Left renal cortex interstitium (tissue), 4 donors: Measurements from ENCODE around the gene PDE12. TPM values are rescaled to one million over a fixed set of nuclear protein-coding genes. Genes with fewer than 3 reads are reported as not detected.
A peak's percentile ranks its signal among the peaks of the same experiment; 100 is the strongest.
"Not testable (repeated sequence)": the region's sequence is repeated elsewhere in the genome, so short reads cannot be mapped to it uniquely, and the experiment has no call there.

Experiments
- DNase-seq, 4 donors: peaks; one replicate each; pipeline ENCODE4 v3.0.0-alpha.2; 2013; ENCODE audit warnings: low read depth in 4 of 4, low spot score in 2 of 4, missing footprints in 1 of 4
- polyA plus RNA-seq, 4 donors: library from polyadenylated mRNA; unstranded; fragments of 120-200 nt; gene quantifications; one replicate each; pipeline ENCODE4 v1.2.1, GENCODE V29; 2013; ENCODE audit not compliant: insufficient read length in 4 of 4

The PDE12 gene
- polyA plus RNA-seq, 4 donors: 11.9 to 14.5 (median 13.7) TPM

DNA sequence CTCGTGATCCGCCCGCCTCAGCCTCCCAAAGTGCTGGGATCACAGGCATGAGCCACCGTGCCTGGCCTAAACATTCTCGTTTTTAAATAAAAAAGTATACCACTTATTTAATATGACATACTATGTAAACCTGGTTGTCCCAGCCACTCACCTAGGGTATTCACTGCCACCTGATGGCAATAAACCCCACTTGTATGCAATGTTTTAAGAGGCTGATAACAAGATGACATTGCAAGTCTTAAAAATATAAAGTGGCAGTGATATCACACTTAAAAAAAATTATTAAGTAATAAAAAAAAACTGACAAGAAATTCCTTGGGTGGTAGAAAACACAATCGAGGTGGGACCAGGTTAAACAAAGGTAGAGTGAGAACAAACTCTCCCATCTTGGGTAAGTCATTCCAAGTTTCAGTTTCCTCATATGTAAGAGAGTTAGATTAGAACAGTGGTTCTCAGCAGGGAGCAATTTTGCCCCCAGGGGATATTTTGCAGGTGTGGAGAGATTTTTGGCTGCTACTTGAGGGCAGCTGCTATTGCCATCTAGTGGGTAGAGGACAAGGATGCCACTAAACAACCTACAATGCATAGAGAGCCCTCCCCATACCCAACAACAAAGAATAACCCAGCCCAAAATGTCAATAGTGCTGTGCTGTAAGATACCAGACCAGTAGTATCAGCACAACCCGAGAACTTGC lies 26.5 kb downstream of the PDE12 start:
- DNase-seq: no peak

DNA sequence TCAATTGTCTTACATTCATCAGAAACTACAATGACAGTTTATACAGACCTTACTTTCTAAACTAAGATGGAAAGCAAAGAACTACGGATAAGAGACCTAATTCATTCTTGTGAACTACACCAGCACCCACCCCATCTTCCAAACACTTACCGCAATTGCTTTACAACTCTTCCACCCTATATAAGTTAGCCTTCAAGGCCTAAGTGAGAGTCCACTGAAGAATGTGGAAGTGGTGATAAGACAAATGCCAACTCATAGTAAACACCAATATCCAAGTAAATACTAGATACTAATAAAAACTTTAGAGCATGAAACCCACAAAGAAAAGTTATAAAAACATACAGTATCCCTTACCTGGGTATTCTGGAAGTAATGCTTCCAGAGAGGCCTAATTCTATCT lies 27.5 kb downstream of the PDE12 start:
- DNase-seq: no peak

DNA sequence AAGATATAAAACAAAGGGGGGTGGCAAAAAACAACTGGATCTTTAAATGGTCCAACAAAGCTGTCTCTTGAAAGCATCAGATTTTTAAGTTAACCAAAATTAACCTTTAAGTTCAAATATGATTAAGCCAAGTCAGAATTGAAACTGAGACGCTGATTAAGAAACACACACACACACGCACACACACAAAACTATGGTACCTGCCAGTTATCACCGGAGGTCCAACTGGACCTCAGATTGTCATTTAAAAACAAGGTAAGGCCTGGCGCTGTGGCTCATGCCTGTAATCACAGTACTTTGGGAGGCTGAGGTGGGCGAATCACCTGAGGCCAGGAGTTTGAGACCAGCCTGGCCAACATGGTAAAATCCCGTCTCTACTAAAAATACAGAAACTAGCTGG lies 30.7 kb downstream of the PDE12 start:
- DNase-seq: no peak

DNA sequence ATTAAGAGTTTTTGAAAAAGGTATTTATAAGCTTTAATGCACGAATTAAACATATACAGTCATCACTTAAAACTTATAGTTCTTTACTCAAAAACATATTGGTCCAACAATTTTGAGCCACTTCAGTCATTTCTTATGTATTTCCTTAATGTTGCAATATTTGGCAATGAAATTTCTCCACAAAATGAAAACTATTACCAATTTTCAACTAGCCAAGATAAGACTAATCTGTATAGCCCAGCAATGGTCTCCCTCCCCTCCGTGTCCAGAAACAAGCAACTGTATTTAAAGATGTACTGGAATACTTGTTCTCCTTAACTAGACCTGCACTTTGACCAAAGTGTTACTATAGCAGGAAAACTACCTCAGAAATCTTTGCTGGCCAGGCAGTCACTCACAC lies 31.8 kb downstream of the PDE12 start:
- no peak for DNase-seq

DNA sequence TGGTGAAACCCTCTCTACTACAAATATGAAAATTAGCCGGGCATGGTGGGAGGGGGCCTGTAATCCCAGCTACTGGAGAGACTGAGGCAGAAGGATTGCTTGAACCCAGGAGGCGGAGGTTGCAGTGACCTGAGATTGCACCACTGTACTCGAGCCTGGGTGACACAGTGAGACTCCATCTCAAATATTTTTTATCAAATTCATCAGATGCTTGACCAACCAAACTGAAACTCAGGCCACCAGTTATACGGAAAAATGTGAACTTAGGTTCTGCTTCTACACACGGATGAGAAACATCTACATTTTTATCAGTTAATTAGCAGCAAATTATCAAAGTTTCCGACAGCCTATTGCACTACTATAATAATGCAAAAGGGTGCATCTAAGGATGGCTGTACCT lies 36.2 kb downstream of the PDE12 start:
- no peak for DNase-seq

DNA sequence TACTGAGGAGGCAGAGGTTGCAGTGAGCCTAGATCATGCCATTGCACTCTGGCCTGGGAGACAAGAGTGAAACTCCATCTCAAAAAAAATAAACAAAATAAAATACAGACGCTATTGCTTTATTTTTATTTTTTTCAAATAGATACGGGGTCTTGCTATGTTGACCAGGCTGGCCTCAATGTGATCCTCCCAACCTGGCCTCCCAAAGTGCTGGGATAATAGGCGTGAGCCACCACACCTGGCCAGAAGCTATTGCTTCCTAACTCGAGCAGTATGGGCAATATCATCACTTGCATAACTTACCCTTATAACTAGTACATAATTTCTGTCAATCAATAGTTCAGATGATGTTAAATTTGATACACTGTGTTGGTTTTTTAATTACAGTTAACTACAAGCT lies 38.1 kb downstream of the PDE12 start:
- DNase-seq: no peak

DNA sequence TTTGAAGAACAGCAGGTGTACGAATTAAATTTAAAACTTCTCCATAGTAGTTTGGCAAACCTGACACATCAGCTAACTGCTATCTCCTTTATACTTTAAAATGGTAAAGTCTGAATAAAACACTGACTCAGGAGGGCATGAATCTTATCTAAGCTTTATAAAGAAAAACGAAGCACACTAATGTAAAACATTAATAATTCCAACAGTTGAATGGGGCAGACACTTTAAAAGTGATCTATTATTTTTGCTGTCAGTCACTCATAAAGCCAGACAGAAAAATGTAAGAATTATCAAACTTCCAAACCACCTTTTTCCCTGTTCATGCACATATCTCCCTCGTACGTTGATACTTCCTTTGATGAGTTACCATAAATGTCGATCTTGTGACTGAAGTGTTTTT lies 38.5 kb downstream of the PDE12 start:
- DNase-seq: no peak

DNA sequence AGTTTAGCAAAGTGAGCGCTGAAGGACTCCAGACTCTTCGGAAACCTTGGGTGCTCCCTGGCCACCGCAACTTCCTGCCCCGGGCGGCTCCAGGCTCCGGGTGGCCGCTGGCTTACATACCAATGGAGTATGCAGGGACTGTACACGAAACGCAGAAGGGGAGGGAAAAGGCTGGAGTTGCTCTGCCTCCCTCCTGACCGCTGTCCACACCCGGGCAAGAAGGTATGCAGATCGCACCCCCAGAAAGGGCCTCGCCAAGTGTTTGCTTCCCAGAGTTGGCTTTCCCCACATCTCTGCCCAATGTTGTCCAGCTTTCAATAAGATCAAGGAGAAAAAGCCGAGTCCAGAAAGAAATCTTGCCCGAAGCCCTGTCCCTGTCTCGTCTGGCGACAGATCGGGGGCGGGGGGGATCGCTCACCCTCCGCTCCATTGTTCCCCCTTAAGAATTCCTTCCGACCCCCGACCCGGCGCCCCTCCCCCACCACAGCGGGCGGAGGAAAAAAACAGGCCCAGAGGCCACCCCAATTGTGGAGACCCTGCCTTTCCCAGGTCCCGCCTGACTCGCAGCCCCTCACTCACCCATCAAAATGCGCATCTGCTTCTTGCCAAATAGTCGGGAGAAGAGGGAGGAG lies 40.5 kb downstream of the PDE12 start:
- peak; percentile 46 to 57 (median 54) for DNase-seq

DNA sequence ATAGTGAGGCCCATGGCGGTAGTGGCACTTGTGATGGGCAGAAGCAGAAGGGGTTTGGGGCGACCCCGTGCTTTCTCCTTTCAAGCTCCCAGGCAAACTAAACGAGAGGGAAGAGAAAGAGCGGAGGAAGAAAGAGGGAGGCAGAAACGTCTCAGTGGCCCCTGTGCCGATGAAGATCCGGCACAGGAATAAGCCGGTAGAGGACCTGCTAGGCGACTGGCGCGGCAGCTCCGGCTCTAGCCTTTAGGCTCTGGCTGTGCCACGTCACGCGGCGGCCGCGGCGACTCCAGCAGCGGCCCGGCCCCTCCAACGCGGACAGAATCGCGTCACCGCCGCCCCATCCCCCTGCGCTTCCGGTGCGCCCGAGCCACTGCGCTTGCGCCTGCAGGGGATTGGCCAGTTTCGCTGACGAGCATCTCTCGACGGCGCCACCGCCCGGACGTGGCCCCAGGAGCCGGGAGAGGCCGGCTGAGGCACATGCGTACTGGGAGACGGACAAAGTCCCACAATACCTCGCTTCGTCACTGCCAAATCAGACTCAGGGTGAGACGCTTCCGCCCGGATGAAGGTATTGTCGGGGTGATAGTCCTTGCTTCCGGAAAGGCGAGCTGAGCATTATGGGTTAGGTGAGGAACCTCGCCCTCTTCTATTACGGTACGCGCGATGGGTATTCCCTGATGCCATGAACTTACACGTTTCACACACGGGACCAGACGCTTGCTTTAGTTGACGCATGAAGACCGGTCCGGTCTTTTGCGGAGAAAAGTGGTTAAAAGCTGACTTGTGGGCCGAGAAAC lies 41.3 kb downstream of the PDE12 start, which contains the start of gene ARF4:
TSS of gene ARF4 (minus strand) at position 218 of the 797 bp plus-strand sequence. CDS start at position 14, 204 bp downstream.
- peak; percentile 94 to 99 (median 98) for DNase-seq

DNA sequence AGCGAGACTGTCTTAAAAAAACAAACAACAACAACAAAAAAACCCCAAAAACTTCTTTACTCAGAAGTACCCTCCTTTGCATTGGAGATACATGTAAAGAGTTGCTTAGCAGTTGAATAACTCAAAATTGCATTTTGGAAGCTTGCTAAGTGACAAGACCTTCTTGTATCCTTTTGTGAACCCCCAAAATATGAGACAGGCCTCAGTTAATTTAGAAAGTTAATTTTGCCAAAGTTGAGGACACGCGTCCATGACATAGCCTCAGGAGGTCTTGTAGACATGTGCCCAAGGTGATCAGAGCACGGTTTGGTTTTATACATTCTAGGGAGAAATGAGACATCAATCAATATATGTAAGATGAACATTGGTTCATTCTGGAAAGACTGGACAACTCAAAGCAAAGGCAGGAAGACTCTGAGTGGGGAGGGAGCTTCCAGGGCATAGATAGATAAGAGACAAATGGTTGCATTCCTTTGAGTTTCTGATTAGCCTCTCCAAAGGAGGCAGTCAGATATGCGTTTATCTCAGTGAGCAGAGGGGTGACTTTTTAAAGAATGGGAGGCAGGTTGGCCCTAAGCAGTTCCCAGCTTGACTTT lies 42.8 kb downstream of the PDE12 start:
- DNase-seq: no peak

DNA sequence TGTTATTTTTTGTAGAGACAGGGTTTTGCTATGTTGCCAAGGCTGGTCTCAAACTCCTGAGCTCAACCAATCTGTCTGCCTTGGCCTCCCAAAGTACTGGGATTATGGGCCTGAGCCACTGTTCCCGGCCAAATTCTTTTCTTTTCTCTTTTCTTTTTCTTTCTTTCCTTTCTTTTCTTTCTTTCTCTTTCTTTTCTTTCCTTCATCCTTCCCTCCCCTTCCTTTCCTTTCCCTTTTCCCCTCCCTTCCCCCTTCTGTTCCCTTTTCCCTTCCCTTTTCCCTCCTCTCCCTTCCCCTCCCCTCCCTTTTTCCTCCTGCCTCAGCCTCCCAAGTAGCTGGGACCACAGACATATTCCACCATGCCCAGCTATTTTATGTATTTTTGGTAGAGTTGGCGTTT lies 44.1 kb downstream of the PDE12 start:
- DNase-seq: no peak

DNA sequence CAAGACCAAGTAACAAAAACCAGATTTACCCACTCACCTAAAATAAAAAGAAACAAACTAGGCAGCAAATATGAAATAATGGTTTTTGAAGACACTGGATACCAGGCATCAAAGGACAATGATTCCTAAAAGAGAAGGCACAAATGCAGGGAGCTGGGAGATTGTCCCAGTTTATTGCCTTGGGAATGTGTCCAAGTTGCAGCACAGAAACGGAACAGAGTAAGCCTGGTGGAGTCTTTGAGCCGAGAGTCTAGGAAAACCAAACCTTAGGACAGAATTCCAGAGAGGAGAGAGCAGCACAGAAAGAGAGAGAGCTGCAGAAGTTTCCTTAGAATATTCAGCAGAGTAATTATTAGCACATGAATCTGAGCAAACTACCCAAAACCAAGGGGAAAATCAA lies 48.9 kb downstream of the PDE12 start:
- no peak for DNase-seq

DNA sequence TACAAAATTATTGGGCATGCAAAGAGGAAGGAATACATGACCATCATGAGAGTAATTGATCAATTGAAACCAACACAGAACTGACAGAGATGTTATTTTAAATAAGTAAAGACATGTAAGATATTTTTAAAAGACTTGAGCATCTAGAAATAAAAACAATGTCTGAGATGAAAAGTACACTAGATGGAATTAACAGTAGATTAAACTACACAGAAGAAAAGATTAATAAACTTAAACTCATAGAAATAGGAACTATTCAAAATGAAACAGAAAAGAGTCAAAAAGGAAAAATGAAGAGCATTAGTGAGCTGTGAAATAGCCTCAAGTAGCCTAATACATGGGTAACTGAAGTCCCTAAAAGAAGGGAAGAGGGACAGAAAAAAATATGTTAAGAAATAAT lies 49.6 kb downstream of the PDE12 start:
- DNase-seq: no peak

DNA sequence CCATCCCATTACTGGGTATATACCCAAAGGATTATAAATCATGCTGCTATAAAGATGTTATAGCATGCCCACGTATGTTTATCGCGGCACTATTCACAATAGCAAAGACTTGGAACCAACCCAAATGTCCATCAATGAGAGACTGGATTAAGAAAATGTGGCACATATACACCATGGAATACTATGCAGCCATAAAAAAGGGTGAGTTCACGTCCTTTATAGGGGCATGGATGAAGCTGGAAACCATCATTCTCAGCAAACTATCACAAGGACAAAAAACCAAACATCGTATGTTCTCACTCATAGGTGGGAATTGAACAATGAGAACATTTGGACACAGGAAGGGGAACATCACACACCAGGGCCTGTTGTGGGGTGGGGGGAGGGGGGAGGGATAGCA lies 55.8 kb downstream of the PDE12 start:
- DNase-seq: not testable (repeated sequence)

DNA sequence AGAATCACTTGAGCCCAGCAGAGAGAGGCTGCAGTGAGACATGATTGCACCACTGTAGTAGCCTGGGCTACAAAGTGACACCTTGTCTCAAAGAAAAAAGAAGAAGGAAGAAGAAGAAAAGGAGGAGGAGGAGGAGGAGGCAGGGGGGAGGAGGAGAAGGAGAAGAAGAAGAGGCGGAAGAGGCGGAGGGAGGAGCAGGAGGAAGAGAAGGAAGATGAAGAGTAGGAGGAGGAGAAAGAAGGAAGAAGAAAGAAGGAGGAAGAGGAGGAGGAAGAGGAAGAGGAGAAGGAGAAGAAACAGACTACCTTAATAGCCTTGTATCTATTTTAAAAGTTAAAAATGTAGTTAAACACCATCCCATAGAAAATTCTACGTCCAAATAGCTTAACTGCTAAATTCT lies 60.2 kb downstream of the PDE12 start:
- DNase-seq: no peak

Other genes starting within 250 kb of the PDE12 start
- 1 to 10 TPM in 2 of 4 donors, under 1 TPM in 2; 0.89 to 2.3 (median 1.4) TPM for gene DNAH12, start 11.9 kb upstream of the PDE12 start, polyA plus RNA-seq
- 100 to 1,000 TPM; 195 to 263 (median 235) TPM for gene ARF4, start 41.1 kb downstream of the PDE12 start, polyA plus RNA-seq
- 10 to 100 TPM; 25.3 to 33.7 (median 29.8) TPM for gene DENND6A, start 136.8 kb downstream of the PDE12 start, polyA plus RNA-seq
- 10 to 100 TPM; 39.5 to 59.4 (median 45.9) TPM for gene SLMAP, start 200.0 kb downstream of the PDE12 start, polyA plus RNA-seq